Mucosa of descending colon (tissue), 3 donors: ENCODE measurements around the gene PI4K2B. TPM values are rescaled to one million over a fixed set of nuclear protein-coding genes. Genes with fewer than 3 reads are reported as not detected.

ENCODE experiments used
- ATAC-seq: fragments of 200-7000 bp; cut with Tn5 transposase; one replicate; pipeline ENCODE4 v1.9.1; 2020; ENCODE audit warnings: mild to moderate bottlenecking, moderate library complexity
- DNase-seq, 3 donors: peaks; one replicate each; pipeline ENCODE4 v3.0.0-alpha.2; 2020
- H3K36me3 ChIP-seq: fragments of 200-600 bp; one replicate; pipeline ENCODE4 v1.8.0; 2021; ENCODE audit warnings: low read depth, mild to moderate bottlenecking
- H3K4me1 ChIP-seq: fragments of 200-600 bp; one replicate; pipeline ENCODE4 v1.8.0; 2021; ENCODE audit warnings: low read depth, mild to moderate bottlenecking
- H3K4me3 ChIP-seq: fragments of 200-600 bp; one replicate; pipeline ENCODE4 v1.8.0; 2021; ENCODE audit warnings: mild to moderate bottlenecking
- H3K9me3 ChIP-seq: fragments of 200-600 bp; one replicate; pipeline ENCODE4 v1.8.0; 2021; ENCODE audit warnings: mild to moderate bottlenecking
- intact Hi-C, 2 donors: fragments of 100-400 bp; cut with DNase I in 1 of 2; cut with micrococcal nuclease in 1 of 2; formaldehyde crosslinking; loops; one replicate each; pipeline versions ENCODE4 v1.11.0 to v1.11.1; 2022; cut with DNase I, micrococcal nuclease
- total RNA-seq, 3 donors: library from RNA; stranded (reverse); fragmentation: NEBNext Ultra II Directional in 2 of 3; extraction: Animal tissue kit (Norgen Biotek cat#: 25700) in 2 of 3; gene quantifications; one replicate each; pipeline versions ENCODE4 v1.2.1 to v1.2.4, GENCODE V29; 2021 to 2023
- TF ChIP-seq, protein P1 (sequence below): fragments of 200-600 bp; IDR thresholded peaks from one replicate; pipeline ENCODE4 v1.8.0; 2022; ENCODE audit warnings: antibody characterized with exemption, mild to moderate bottlenecking
- donor health status: DM: no; HTN: no; CAD: no; lungs with moderate emphysema.
- donor health status: DM: no; HTN: no; CAD: no.
- donor health status: DM: no; HTN: yes; CAD: no.

Gene PI4K2B
- total RNA-seq, 3 donors from 2014 or later: 14.3 to 25.9 (median 17.8) TPM

- DNase-seq: no peak
- ATAC-seq: no peak
- Histone ChIP-seq H3K4me1 (no peaks in the 10 kb centered on the region), H3K9me3 (peaks cover 50% of the 10 kb centered on the region), H3K4me3 (no peak overlapping the region), H3K36me3 (no peaks in the 10 kb centered on the region)
- TF ChIP-seq, protein P1, sequence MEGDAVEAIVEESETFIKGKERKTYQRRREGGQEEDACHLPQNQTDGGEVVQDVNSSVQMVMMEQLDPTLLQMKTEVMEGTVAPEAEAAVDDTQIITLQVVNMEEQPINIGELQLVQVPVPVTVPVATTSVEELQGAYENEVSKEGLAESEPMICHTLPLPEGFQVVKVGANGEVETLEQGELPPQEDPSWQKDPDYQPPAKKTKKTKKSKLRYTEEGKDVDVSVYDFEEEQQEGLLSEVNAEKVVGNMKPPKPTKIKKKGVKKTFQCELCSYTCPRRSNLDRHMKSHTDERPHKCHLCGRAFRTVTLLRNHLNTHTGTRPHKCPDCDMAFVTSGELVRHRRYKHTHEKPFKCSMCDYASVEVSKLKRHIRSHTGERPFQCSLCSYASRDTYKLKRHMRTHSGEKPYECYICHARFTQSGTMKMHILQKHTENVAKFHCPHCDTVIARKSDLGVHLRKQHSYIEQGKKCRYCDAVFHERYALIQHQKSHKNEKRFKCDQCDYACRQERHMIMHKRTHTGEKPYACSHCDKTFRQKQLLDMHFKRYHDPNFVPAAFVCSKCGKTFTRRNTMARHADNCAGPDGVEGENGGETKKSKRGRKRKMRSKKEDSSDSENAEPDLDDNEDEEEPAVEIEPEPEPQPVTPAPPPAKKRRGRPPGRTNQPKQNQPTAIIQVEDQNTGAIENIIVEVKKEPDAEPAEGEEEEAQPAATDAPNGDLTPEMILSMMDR: no peak
- intact Hi-C loops: no loop called here
These were observed 12.5 kb upstream of the PI4K2B start for GRCh38 chr4:25221377-25221776.

DNA sequence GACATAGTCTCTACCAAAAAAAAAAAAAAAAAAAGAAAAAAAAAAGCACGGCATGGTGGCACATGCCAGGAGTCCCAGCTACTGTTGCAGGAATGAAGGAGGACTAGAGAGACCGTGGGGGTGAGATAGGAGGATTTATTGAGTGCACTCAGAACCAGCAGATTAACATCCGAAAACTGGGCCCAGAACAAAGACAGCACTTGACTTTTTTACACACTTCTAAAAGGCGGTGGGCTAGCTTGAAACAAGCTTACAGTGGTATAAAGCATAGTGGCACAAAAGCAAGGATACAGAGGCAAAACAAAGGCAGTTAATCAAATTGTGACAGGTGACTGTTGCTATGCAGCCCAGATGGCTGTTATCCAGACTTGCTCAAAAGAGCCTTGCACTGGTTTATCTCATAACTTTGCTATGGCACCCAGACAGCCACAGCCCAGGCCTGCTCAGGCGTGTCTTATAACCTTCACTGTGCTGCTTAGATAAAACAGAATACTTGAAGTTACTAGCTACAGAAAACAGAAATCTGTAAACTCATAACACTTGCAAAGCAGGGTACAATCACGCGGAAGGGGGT lies 9.9 kb upstream of the PI4K2B start:
- Histone ChIP-seq H3K4me3 (no peak overlapping the region), H3K4me1 (no peaks in the 10 kb centered on the region), H3K36me3 (no peaks in the 10 kb centered on the region), H3K9me3 (peaks cover 55% of the 10 kb centered on the region)
- DNase-seq: peak in 1 of 3 donors; percentile 56
- intact Hi-C loops: no loop called here
- no peak for ATAC-seq
- TF ChIP-seq, protein P1: no peak

DNA sequence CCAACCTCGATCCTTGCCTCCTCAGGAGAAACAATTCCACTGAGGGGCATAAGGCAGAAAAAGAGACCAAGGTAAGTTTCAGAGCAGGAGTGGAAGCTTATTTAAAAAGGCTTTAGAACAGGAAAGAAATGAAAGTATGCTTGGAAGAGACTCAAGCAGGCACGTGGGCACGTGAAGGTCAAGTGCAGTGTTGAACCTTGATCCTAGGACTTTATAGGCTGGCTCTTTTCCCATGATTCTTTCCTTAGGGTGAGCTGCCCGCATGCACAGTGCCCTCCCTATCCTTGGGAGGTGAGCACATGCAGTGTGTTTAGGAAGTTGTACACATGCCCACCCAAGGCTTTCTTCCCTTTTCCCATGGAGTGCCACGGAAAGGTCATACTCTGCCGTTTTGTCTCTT lies 4.0 kb upstream of the PI4K2B start:
- intact Hi-C loops: no loop called here
- TF ChIP-seq, protein P1: no peak
- H3K4me3 ChIP-seq: no peak overlapping the region
- DNase-seq (no peak), ATAC-seq (no peak)
- H3K36me3 ChIP-seq: no peaks in the 10 kb centered on the region
- peaks cover 16% of the 10 kb centered on the region for H3K9me3 ChIP-seq
- H3K4me1 ChIP-seq: no peaks in the 10 kb centered on the region

DNA sequence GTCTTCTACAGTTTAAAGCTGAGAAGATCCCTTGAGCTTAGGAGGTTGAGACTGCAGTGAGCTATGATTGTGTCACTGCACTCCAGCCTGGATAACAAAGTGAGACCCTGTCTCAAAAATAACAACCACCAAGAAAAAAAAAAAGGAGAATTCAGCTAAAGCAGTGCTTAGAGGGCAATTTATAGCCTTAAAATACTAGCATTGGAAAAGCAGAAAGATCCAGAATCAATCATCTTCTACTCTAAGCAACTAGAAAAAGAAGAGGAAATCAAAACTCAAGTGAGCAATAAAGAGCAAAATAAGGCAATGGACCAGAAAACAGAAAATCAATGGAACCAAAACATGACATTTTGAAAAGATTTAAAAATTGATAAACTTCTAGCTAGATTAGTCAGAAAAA lies 639 bp upstream of the PI4K2B start:
- Histone ChIP-seq H3K9me3 (no peaks in the 10 kb centered on the region), H3K4me1 (no peaks in the 10 kb centered on the region), H3K4me3 (no peak overlapping the region), H3K36me3 (no peaks in the 10 kb centered on the region)
- intact Hi-C loops: no loop called here
- TF ChIP-seq, protein P1: no peak
- no peak for ATAC-seq
- DNase-seq: no peak

- peak in 2 of 3 donors; percentile 51 to 72 for DNase-seq
- no peaks in the 10 kb centered on the region for H3K4me1 ChIP-seq
- H3K4me3 ChIP-seq: peak overlapping the region; percentile 97
- no peaks in the 10 kb centered on the region for H3K36me3 ChIP-seq
- peak; percentile 59 for ATAC-seq
- TF ChIP-seq, protein P1: no peak
- H3K9me3 ChIP-seq: no peaks in the 10 kb centered on the region
- intact Hi-C loops: no loop called here
These were observed 847 bp downstream of the PI4K2B start for GRCh38 chr4:25234390-25235370.
